ENCODE results near the gene EMP3. TPM values are rescaled to one million over a fixed set of nuclear protein-coding genes. Genes with fewer than 3 reads are reported as not detected.

EMP3 gene
- total RNA-seq (2021; ENCODE audit: unreplicated experiment) = 92.9 TPM
- polyA plus RNA-seq (2012) = 191 and 197 TPM in 2 replicates
- percentile 73 among the genes with signal in this experiment for Bru-seq, nascent RNA
- BruChase-seq, experiment 1, labeled RNA remaining after a 6-hour chase = percentile 85 among the genes with signal in this experiment
- BruChase-seq, experiment 2, labeled RNA remaining after a 2-hour chase = percentile 78 among the genes with signal in this experiment
- long read RNA-seq, transcript EMP3-201 (5 exons, 876 nt) = major isoform, 60 of 70 reads
- long read RNA-seq, partial matches to known transcripts = 0 of 70 reads
- long read RNA-seq, other reads (novel, unspliced or antisense) = 5 of 70 reads

- H3K4me3 ChIP-seq (replicated peaks in 1 of 2; ENCODE audit: low read depth in 1 of 2, low read length in 2 of 2) = peak within 1 kb of the TSS; percentile 72 to 80
- H3K79me2 ChIP-seq (ENCODE audit: insufficient read depth, low read length) = peaks cover 23% of the 10 kb centered on the region
- DNase-seq (ENCODE audit: low read depth, low spot score) (peak; percentile 63), ATAC-seq (peak; percentile 39)
- peaks cover 35 to 68% of the 10 kb centered on the region in 2 experiments for H3K4me1 ChIP-seq (ENCODE audit: control insufficient read depth in 1 of 2, insufficient read depth in 2 of 2, low read length in 2 of 2)
- ChIA-PET RAD21 (ENCODE audit: low non-redundant PET in 1 of 2, low total read pairs in 2 of 2, uncharacterized antibody in 2 of 2, unreplicated experiment in 2 of 2) (interaction anchor here (0.6 to 1.3 kb wide), 2 partner anchors 8 to 156 kb away, joined by 4 to 6 read pairs; no protein-coding TSS in a partner anchor), POLR2A (interaction anchor here (0.9 to 1.5 kb wide), 3 partner anchors 7 to 38 kb away, joined by 5 to 6 read pairs (median 5); no protein-coding TSS in a partner anchor), CTCF (interaction anchor here (1.0 to 10.2 kb wide), 2 partner anchors 8 to 11 kb away, joined by 4 to 158 read pairs; no protein-coding TSS in a partner anchor)
- intact Hi-C loops (cut with micrococcal nuclease) = loop anchor here (1.0 to 10.0 kb wide), 3 partner anchors 8 to 259 kb away; partner anchors contain the start of genes GRIN2D and KDELR1
- peaks cover 0 to 4% of the 10 kb centered on the region in 2 experiments; a peak in 1 of 4 replicates for H3K36me3 ChIP-seq (ENCODE audit: control insufficient read depth in 1 of 2, insufficient read depth in 2 of 2, low read length in 2 of 2)
- H3K27me3 ChIP-seq (ENCODE audit: insufficient read depth, low read length) = no peaks in the 10 kb centered on the region
- H3K9ac ChIP-seq (ENCODE audit: low read length) = peak within 1 kb of the TSS; percentile 84
- BruUV-seq (replicated peaks) = no TSS peak
- H4K20me1 ChIP-seq (ENCODE audit: insufficient read depth) = no peaks in the 10 kb centered on the region
- H2AFZ ChIP-seq (ENCODE audit: low read depth, low read length, poor library complexity, severe bottlenecking) = no peak within 1 kb of the TSS
- H3K9me2 ChIP-seq (ENCODE audit: insufficient read depth) = no peaks in the 10 kb centered on the region
- H3K9me3 ChIP-seq (ENCODE audit: control insufficient read depth in 1 of 2, insufficient read depth in 1 of 2, low read depth in 1 of 2, low read length in 2 of 2) = no peaks in the 10 kb centered on the region
- H3K27ac ChIP-seq (ENCODE audit: low read depth, low read length) = peak within 1 kb of the TSS; percentile 94
- TF ChIP-seq SP1 (IDR thresholded peaks at IDR 0.05; ENCODE audit: low read depth) (peak; percentile 32), POLR2AphosphoS5 (IDR thresholded peaks at IDR 0.05; ENCODE audit: low read depth, low read length) (peak; percentile 78), POLR2A (IDR thresholded peaks at IDR 0.05; ENCODE audit: borderline replicate concordance, extremely low read depth, insufficient read depth, insufficient read length) (peak; percentile 81), ZFX (IDR thresholded peaks at IDR 0.05) (peak; percentile 13; the same call in 1 of the 2 replicates), EZH2 (IDR thresholded peaks at IDR 0.05) (no peak)
- peak within 1 kb of the TSS; percentile 99 for H3K4me2 ChIP-seq (ENCODE audit: low read length)
These were observed at the start of gene EMP3 for GRCh38 chr19:48325265-48325910. Gene EMP3 (plus strand): TSS chr19:48325552. CDS start chr19:48326845, 1,293 bp downstream.

- ATAC-seq (no peak), DNase-seq (ENCODE audit: low read depth, low spot score) (no peak)
- Histone ChIP-seq H3K27ac (ENCODE audit: low read depth, low read length) (no peak overlapping the region), H3K4me2 (ENCODE audit: low read length) (no peak overlapping the region), H2AFZ (ENCODE audit: low read depth, low read length, poor library complexity, severe bottlenecking) (no peak overlapping the region), H3K79me2 (ENCODE audit: insufficient read depth, low read length) (no peaks in the 10 kb centered on the region), H3K36me3 (ENCODE audit: control insufficient read depth in 1 of 2, insufficient read depth in 2 of 2, low read length in 2 of 2) (peaks cover 5 to 12% of the 10 kb centered on the region in 2 experiments; a peak in 2 of 4 replicates), H4K20me1 (ENCODE audit: insufficient read depth) (no peaks in the 10 kb centered on the region), H3K27me3 (ENCODE audit: insufficient read depth, low read length) (no peaks in the 10 kb centered on the region), H3K4me3 (replicated peaks in 1 of 2; ENCODE audit: low read depth in 1 of 2, low read length in 2 of 2) (no peak overlapping the region), H3K9ac (ENCODE audit: low read length) (no peak overlapping the region), H3K9me3 (ENCODE audit: control insufficient read depth in 1 of 2, insufficient read depth in 1 of 2, low read depth in 1 of 2, low read length in 2 of 2) (peaks cover 7 to 10% of the 10 kb centered on the region in 2 experiments; a peak in 3 of 4 replicates), H3K4me1 (ENCODE audit: control insufficient read depth in 1 of 2, insufficient read depth in 2 of 2, low read length in 2 of 2) (peaks cover 2 to 3% of the 10 kb centered on the region in 2 experiments; a peak in 3 of 4 replicates), H3K9me2 (ENCODE audit: insufficient read depth) (no peaks in the 10 kb centered on the region)
- intact Hi-C loops (cut with micrococcal nuclease) = no loop called here
- POLR2A ChIA-PET = no interaction called here
- BruUV-seq (replicated peaks) = no TSS peak
- RAD21 ChIA-PET (ENCODE audit: low non-redundant PET in 1 of 2, low total read pairs in 2 of 2, uncharacterized antibody in 2 of 2, unreplicated experiment in 2 of 2) = no interaction called here
- CTCF ChIA-PET = no interaction called here
- TF ChIP-seq YY1 (IDR thresholded peaks at IDR 0.05; ENCODE audit: extremely low read depth, insufficient replicate concordance, low read depth, low read length) (no peak), ATF3 (IDR thresholded peaks at IDR 0.05) (no peak), TCF7L2 (IDR thresholded peaks at IDR 0.05; ENCODE audit: borderline replicate concordance, extremely low read depth, insufficient read depth, insufficient read length) (no peak), FOSL1 (IDR thresholded peaks at IDR 0.05; ENCODE audit: low read depth) (no peak), ZNF274 (IDR thresholded peaks at IDR 0.05; ENCODE audit: low read depth, low read length) (no peak), CBX3 (IDR thresholded peaks at IDR 0.05; ENCODE audit: low read depth) (no peak), REST (IDR thresholded peaks at IDR 0.05; ENCODE audit: low read depth) (no peak), SRF (IDR thresholded peaks at IDR 0.05; ENCODE audit: low read depth) (no peak)
These were observed 45.6 kb upstream of the EMP3 start for GRCh38 chr19:48279747-48280146.

Data from HCT116 (cell line).